GM21619 (cell line): ENCODE measurements around the gene PNPLA3.

ENCODE experiments used
- ATAC-seq: cut with Tn5 transposase; IDR thresholded peaks from one replicate; pipeline ENCODE4 v1.9.1; 2021; ENCODE audit not compliant: unreplicated experiment

Gene PNPLA3, protein sequence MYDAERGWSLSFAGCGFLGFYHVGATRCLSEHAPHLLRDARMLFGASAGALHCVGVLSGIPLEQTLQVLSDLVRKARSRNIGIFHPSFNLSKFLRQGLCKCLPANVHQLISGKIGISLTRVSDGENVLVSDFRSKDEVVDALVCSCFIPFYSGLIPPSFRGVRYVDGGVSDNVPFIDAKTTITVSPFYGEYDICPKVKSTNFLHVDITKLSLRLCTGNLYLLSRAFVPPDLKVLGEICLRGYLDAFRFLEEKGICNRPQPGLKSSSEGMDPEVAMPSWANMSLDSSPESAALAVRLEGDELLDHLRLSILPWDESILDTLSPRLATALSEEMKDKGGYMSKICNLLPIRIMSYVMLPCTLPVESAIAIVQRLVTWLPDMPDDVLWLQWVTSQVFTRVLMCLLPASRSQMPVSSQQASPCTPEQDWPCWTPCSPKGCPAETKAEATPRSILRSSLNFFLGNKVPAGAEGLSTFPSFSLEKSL

DNA sequence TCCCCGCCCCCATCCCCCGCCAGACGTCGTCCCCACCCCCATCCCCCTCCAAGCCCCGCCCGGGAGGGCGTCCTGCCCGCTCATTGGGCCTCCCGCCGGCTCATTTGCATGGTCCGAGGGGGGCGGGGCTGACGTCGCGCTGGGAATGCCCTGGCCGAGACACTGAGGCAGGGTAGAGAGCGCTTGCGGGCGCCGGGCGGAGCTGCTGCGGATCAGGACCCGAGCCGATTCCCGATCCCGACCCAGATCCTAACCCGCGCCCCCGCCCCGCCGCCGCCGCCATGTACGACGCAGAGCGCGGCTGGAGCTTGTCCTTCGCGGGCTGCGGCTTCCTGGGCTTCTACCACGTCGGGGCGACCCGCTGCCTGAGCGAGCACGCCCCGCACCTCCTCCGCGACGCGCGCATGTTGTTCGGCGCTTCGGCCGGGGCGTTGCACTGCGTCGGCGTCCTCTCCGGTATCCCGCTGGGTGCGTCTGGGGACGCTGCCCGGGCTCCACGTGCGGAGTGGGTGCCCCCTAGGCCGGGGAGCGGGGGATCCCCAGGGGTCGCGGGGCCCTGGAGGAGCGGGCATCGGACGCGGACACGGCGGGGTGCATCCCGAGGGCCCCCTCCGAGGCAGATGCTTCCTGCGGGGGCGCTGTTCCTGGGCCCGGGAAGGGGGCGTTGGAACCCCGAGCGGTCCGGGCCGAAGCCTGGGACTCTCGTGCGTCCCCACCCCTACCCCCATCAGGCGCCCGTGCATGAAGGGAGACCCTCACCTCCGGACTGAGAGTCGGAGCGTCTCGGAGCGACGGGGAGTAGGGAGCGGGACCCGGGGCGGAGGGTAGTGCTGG, at the start of gene PNPLA3:
PNPLA3 (plus strand) TSS at position 175 of the 834 bp plus-strand sequence; CDS start at position 282, 107 bp downstream.
- no peak for ATAC-seq

DNA sequence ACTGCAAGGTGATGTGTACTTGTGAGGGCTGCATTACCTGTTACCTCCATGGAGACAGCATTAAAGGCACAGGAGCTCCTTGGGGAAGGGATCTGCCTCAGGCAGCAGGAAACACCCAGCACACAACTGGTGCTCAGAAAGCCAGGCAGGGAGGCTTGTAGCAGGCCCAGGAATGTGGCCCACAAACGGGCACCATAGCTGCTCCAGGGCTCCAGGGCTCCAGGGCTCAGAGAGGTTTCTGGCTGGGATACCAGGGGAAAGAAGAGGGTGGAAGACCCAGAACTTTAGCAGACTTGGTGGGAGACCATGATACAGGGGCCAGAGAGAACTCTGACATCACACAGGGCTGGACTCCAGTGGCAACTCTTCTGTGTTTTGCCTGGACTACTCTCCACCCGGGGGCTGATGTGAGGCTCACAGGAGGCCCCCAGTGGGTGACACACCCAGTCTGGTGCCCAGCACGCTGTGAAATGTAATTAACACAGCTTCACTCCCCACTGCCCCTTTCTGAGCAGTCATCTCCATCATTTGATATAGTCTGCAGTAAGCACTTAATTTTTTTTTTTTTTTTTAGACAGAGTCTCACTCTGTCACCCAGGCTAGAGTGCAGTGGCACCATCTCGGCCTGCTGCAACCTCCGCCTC, 46.6 kb upstream of the PNPLA3 start:
- no peak for ATAC-seq

DNA sequence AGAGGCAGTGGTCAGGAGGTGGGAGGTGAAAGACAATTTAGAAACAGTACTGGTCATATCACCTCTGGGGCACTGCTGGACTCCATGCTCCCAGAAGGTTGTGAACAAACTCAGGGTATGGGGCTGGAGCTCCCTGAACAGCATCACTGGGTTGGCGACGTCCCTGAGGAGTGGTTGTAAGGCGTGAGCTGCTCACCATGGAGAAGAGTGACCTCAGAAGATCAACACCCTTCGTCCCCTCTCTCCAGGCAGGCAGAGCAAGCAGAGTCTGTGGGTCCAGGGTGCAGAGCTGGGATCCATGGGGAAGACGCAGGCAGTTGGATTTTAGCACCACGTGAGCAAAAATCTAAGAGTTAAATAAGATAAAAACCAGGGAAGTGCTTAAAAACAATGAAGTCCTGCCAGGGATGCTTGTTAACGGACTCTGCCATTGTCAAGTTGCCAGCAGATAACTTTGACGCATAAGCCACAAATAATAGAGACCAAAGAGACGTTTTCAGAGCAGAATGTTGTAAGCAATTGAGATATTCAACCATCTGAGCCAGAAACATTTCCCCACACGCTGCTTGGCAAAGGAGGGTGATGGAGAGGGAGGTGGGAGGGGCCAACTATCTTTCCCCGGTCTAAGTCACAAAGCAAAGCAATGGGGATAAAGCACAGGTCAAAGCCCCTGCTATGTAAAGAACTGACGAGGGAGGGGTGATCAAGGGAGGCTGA, 45.4 kb upstream of the PNPLA3 start:
- ATAC-seq: no peak

DNA sequence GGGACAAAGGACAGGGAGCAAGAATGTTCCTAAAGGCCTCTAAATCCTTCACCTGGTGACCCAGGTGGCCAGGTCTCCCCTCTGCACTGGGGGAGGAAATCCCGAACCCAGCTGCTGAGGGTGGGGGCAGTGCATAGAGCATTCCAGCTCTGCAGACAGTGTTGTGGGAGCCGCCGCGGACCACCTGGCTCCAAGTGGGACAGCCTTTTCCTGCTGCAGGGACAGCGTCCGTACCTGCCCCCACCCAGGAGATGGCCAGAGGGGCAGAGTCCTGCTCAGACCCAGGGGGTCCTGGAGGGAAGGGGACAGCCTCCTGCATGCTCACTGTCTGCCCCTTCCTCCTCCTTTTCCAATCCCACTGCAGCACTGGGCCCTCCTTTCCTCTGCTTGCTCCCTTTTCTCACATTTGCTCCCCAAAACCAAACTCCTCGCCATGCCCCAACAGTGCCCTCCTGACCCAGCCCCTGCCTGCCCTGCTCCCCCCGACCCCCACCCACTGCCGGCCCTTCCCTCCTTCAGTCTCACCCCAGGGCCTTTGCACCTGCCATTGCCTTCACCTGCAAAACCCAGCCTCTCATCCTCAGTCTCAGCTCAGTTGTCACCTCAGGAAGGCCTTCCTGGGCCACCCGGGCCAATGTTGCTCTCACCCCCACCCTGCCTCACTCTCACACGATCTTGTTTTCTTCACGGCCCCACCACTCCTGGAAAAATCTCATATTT, 44.6 kb upstream of the PNPLA3 start:
- no peak for ATAC-seq

DNA sequence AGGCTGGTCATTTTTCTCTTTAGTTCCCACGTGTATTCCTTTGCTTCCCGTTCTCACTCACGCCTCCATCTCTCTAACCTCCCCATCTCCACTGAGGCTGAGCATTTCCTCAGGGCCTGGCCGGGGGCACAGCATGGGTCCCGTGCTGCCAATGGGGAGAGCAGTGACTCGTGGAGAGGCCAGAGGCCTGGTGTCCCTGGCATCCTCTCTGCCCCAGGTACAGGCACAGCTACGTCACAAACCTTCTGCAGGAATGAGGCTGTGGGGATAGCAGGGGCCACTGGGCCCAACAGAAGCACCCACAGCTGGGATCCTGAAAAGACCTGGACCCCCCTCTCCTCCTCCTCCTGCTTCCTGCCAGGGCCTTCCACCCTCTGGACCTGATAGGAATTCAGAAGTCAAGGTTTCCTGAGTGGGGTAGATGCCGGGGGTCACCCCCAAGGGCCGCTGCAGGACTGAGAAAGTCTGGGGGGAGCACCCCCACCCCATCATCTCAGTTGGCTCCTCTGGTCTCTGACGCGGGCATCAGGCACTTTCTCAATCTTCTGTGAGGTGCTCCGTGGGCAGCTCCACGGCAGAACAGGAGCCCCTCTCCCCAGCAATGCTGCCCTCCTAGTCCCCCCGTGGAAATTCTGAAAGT, 43.6 kb upstream of the PNPLA3 start:
- ATAC-seq: no peak

DNA sequence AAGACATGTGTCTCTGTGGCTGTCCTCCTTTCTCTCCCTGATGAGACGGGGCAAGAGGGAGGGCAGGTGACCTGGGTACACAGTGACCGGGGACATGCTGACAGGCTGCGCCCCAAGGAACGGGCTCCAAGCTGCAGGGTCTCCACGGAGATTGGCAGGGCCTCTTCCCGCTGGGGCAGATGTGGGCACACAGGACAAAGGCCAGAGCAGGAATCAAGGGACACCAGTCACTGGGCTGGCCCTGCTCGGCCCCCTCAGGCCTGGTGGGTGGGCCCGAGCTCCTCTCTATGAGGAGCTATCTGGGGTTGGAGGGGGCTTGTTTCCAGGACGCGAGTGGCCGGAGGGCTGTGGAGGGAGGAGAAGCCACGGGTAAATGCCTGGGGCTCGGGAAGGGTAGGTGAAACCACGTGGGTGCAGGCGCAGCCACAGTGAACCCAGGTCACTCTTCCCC, 43.0 kb upstream of the PNPLA3 start:
- ATAC-seq: no peak

DNA sequence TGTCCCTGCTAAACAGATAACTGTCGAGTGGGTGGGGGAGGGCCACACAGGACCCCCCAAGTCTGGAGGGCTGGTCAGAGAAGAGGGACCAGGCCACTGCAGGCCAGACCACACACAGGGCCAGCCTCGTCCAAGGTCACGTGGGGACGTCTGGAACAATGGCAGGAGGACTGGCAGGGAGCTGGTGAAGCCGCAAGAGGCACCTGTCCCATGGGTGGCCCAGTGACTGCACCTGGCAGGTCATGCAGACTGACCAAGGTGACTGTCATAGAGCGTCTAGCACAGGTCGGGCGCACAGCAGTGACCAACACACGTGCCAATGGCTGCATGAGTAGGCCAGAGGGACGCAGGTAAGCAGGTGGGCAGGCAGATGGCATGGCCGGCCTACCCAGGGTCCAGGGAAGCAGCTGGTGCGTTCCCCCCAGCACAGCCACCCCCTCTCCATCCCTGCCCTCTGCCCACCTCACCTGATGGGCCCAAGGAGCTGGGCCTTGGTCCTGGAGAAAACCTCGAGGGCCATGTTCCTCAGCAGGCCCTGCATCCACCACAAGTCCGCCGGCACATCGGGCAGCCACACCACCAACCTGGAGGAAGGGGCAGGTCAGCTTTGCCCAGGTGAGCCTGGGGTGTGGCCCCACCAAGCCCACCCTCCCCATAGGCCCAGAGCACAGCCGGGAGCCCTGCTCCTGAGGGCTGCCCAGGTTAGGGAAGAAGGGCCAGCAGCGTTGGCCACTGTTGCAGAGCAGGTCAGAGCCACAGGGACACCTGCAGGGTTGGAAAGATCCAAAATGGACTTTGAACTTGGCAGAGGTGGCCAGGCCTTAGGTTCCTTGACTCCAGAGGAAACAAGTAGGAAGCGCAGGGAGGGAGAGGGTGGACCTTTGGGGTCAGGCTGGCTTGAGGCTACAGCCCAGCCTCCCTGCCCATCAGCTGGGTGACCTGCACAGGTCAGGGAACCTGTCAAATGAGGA, 42.2 kb upstream of the PNPLA3 start:
- no peak for ATAC-seq

DNA sequence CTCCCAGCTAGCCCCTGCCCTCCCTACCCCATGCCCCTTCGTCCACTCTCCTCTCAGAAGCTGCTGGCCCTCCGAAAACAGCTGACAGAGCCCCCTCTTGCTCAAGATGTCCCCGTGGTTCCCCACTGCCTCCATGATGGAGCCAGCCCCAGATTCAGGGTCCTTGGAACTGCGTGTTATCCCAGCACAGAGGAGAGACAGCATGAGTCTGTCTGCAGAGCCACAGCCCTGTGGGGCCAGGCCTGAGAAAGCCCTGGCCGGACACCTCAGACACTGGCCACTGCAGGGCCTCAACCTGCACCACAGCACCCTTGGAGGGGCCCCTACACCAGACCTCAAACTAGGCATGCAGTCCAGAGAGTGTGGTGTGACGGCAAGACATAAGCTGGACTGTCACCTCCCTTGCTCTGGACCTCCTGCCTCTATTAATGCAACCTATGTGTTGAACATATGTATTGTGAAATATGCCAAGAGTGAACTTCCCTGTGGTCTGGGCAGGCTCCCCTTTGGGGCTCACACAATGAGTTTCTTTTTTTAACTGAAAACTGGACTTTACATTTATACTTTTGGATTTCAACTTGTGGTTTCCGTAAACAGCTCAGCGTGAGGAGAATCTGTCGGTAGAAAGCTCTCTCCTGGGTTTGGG, 41.4 kb upstream of the PNPLA3 start:
- ATAC-seq: no peak

DNA sequence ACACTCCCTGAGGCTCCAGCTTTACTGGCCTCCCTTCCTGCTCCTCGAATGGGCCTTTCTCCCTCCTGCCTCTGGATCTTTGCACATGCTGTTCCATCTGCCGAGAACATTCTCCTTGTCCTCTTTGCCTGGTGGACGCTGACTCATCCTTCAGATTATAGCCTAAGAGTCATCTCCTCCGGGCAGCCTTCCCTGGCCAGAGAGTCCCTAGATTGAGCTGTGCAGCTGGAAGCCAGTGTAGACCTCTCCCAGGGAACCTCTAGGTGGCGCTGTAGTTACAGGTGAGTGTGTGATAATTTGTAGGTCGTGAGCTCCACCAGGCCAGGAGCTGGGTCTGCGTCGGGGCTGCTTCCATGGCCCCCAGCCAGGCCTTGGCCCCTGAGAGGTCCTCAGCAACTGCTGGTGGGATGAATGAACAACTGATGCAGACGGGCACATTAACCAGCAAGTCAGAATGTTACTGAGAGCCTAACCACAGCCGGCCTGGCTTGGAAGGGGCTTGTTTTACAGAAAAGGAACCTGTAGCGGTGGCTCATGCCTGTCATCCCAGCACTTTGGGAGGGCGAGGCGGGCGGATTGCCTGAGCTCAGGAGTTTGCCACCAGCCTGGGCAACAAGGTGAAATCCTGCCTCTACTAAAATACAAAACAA, 40.5 kb upstream of the PNPLA3 start:
- ATAC-seq: no peak

DNA sequence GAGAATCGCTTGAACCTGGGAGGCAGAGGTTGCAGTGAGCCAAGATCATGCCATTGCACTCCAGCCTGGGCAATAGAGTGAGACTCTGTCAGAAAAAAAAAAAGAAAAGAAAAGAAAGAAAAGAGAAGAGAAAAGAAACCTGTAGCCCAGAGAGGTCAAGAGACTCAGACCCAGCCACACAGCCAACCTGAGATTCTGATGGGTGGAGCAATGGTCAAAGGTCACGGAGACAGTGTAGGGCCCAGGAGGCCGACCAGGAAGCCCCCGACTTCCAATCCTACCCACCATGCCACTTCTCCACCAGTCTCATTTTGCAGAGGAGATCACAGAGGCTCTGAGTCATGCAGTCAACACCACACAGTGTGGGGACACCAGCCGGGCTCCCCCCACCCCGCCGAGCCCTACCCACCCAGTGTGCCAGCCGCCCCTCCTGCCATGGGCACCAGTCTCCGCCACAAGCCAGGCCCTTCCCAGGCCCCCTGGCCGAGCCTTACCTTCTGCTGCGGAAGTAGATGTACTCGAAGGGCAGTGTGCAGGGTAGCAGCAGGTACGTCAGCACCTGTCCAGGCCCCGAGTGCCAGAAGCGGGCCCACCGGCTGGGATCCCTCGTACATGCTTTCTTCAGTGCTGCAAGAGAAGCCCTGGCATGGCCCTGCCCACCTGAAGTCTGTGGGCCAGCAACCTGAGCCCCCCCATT, 39.7 kb upstream of the PNPLA3 start:
- no peak for ATAC-seq

DNA sequence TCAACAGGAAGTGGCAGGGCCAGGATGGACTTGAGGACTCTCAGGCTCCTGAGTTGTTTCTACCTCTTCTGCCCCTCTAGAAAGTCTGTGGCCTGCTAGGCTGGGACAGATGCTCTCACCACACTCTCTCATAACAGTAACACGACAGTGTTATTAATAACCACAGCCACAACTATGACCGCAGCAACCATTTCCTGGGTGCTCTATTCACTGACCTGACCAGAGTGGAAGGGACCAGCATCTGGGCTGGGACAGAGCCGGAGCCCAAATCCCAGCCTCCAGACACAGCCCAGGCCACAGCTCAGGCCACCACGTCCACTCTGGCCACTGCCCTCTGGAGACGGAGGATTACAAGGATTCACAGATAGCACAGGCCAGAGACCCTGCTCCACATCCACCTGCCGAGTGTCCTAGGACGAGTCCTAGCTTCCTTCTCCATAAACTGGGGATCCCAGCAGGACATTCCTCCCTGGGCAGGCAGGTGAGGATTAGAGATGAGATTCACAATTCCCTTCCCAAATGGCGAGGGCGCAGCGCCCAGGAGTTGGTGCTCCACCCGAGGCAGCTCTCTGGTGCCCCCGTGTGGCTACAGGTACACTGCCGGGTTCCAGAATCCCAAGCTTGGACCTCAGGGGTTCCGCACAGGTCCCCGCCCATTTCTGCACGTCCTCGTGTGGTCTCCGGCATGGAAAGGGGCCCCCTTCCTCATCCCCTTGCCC, 38.8 kb upstream of the PNPLA3 start:
- peak; percentile 80 for ATAC-seq

DNA sequence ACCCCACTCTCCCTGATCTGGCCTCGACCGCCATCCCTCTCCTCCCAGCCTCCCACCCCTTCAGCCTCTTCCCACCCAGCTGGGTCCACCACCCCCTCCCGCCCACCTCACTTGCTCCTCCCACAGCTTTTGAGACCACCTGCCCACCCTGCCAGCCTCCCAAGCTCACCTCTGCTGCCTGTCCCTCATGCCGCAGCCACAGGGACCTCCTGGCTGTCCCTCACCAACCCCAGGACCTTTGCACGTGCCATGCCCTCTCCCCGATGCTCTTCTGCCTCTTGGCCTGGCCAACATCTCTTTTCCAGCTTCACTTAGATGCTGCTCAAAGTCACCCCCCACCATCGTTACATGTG, 38.3 kb upstream of the PNPLA3 start:
- no peak for ATAC-seq

DNA sequence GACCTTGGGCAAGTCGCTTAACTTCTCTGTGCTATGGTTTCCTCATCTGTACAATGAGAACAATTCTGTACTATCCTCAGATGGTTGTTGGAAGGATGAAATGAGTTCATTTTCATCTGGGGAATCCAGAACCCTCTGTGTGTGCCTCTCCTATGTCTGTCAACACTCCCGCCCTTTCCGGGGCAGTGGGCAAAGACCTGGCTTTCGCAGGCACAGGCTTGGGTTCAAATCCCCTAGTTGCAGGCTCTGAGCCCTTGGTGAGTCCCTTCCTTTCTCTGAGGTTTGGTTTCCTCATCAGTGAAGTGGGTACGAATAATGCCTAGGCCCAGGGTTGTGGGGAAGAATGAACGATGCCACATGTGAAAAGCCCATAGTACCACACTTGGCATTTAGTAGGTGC, 37.8 kb upstream of the PNPLA3 start:
- no peak for ATAC-seq

DNA sequence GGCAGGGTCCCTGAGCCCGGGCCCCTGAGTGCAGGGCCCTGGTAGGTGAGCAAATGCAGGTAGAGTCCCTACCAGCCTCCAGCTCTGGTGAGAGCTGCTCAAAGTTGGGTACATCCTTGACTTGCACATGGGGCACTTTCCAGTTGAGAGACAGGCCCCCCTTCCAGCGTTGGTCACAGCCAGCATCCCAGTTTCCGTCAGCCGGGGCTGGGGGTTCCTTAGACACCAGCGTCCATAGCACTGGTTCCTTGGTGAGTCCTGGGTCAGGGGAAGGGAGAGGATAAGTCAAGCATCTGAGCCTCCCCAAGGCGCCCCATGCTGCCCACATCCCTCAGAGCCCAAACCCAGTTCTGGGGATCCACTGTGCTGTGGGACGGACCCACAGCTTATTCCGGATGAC, 37.4 kb upstream of the PNPLA3 start:
- no peak for ATAC-seq

DNA sequence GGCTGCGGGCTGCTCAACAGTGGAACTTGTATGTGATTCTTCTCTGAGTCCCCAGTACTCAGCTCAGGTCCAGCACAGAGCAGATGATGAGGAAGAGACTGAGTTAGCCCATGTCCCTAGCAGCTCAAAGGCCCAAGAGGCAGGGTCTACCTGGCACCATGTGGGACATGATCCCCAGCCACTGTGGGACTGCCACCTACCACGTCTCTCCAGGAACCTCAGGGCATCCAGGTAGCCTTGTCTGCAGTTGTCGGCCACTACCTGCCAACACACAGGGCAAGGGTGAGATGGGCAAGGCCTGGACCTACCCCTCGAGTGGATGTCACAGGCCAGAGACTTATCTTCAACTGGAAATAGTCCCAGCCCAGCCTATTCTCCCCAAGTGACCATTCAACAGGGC, 36.2 kb upstream of the PNPLA3 start:
- no peak for ATAC-seq

DNA sequence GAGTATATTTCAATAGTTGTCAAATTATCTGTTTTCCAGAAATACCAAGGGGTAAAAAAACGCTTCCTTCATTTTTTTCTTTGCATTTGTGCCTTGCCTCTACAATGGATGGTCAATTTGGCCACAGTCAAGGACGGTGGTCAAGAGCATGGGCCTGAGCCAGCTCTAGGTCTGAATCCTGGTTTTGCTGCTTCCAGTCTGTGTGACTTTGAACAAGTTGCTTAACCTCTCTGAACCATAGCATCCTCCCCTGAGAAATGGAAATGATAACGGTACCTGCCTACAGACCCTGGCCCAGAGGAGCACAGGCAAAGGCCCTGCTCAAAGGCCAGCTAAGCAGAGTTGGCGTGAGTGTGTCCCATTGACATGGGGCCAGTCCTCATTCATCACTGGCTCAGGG, 34.9 kb upstream of the PNPLA3 start:
- no peak for ATAC-seq
